ENCODE results near the gene OSTF1. TPM values are rescaled to one million over a fixed set of nuclear protein-coding genes. Genes with fewer than 3 reads are reported as not detected.

Gene OSTF1
- total and polyA plus RNA-seq, 2 experiments from 2014 or later, result 15.6 to 24.0 TPM

DNA sequence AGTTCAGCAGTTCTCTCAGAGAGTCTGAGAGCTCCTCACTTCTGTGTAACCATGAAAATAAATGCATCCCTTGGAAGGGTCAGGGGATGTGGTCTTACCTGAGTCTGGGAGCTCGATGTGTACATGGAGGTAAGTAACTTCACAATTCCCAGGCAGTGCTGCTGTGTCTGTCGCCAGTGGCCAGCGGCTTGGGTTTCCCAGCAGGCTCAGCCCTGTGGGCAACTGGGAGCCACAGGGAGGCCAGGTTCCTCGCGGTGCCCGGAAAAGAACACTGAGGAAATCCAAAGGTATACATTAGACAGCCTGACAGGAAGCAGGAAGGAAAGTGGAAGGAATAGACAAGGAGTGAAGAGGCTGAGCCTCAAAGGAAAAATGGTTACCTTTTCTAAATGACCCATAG is 62.2 kb downstream of the OSTF1 start:
- H4K20me1 ChIP-seq (replicated peaks; ENCODE audit: insufficient read depth), result no peaks in the 10 kb centered on the region; the same call in 1 of the 2 replicates
- no peak overlapping the region for H3K4me2 ChIP-seq
- H3K27me3 Mint-ChIP-seq (ENCODE audit: insufficient read depth, low read depth, poor library complexity), result peaks cover 4% of the 10 kb centered on the region
- H2AFZ ChIP-seq, result no peak overlapping the region
- no peak overlapping the region for H3K4me3 ChIP-seq
- H3K79me2 ChIP-seq (replicated peaks; ENCODE audit: insufficient read depth), result no peaks in the 10 kb centered on the region
- no peaks in the 10 kb centered on the region for H3F3A ChIP-seq (replicated peaks; ENCODE audit: low read depth)
- no peak overlapping the region for H3K27ac ChIP-seq (ENCODE audit: low read depth)
- H3K4me3 Mint-ChIP-seq, result no peak overlapping the region
- no peaks in the 10 kb centered on the region for H3K36me3 Mint-ChIP-seq (ENCODE audit: low read depth)
- H3K36me3 ChIP-seq (ENCODE audit: insufficient read depth), result no peaks in the 10 kb centered on the region
- H3K27ac Mint-ChIP-seq, result no peak overlapping the region
- DNase-seq (ENCODE audit: low spot score), result no peak
- no peaks in the 10 kb centered on the region for H3K9me2 ChIP-seq (ENCODE audit: insufficient read depth)
- no peak for ATAC-seq
- H3K4me1 Mint-ChIP-seq, result peaks cover 3% of the 10 kb centered on the region; the same call in 1 of the 3 replicates
- no peaks in the 10 kb centered on the region for H3K27me3 ChIP-seq (ENCODE audit: insufficient read depth)
- H3K4me1 ChIP-seq (ENCODE audit: insufficient read depth), result no peaks in the 10 kb centered on the region
- TF ChIP-seq REST (IDR thresholded peaks at IDR 0.05; ENCODE audit: unreplicated experiment) (no peak), POLR2AphosphoS5 (IDR thresholded peaks at IDR 0.05; ENCODE audit: low read depth) (no peak), CREB1 (CRISPR knock-in tag; IDR thresholded peaks at IDR 0.05; ENCODE audit: low read depth) (no peak), NANOG (IDR thresholded peaks at IDR 0.05; ENCODE audit: borderline replicate concordance) (no peak), ZNF331 (CRISPR knock-in tag; IDR thresholded peaks at IDR 0.05; ENCODE audit: low read depth) (no peak), EZH2 (IDR thresholded peaks at IDR 0.05; ENCODE audit: low read depth, unreplicated experiment) (no peak), EZH2phosphoT487 (IDR thresholded peaks at IDR 0.05; ENCODE audit: unreplicated experiment) (no peak), CTCF (conservative IDR thresholded peaks at IDR 0.05; ENCODE audit: low read depth in 2 of 2) (no peak), JUNB (IDR thresholded peaks at IDR 0.05; ENCODE audit: unreplicated experiment) (no peak), ZNF114 (CRISPR knock-in tag; IDR thresholded peaks at IDR 0.05) (no peak), ETS1 (IDR thresholded peaks at IDR 0.05) (no peak), STAT1 (IDR thresholded peaks at IDR 0.05; ENCODE audit: unreplicated experiment) (no peak)
- TF ChIP-seq, protein P1, sequence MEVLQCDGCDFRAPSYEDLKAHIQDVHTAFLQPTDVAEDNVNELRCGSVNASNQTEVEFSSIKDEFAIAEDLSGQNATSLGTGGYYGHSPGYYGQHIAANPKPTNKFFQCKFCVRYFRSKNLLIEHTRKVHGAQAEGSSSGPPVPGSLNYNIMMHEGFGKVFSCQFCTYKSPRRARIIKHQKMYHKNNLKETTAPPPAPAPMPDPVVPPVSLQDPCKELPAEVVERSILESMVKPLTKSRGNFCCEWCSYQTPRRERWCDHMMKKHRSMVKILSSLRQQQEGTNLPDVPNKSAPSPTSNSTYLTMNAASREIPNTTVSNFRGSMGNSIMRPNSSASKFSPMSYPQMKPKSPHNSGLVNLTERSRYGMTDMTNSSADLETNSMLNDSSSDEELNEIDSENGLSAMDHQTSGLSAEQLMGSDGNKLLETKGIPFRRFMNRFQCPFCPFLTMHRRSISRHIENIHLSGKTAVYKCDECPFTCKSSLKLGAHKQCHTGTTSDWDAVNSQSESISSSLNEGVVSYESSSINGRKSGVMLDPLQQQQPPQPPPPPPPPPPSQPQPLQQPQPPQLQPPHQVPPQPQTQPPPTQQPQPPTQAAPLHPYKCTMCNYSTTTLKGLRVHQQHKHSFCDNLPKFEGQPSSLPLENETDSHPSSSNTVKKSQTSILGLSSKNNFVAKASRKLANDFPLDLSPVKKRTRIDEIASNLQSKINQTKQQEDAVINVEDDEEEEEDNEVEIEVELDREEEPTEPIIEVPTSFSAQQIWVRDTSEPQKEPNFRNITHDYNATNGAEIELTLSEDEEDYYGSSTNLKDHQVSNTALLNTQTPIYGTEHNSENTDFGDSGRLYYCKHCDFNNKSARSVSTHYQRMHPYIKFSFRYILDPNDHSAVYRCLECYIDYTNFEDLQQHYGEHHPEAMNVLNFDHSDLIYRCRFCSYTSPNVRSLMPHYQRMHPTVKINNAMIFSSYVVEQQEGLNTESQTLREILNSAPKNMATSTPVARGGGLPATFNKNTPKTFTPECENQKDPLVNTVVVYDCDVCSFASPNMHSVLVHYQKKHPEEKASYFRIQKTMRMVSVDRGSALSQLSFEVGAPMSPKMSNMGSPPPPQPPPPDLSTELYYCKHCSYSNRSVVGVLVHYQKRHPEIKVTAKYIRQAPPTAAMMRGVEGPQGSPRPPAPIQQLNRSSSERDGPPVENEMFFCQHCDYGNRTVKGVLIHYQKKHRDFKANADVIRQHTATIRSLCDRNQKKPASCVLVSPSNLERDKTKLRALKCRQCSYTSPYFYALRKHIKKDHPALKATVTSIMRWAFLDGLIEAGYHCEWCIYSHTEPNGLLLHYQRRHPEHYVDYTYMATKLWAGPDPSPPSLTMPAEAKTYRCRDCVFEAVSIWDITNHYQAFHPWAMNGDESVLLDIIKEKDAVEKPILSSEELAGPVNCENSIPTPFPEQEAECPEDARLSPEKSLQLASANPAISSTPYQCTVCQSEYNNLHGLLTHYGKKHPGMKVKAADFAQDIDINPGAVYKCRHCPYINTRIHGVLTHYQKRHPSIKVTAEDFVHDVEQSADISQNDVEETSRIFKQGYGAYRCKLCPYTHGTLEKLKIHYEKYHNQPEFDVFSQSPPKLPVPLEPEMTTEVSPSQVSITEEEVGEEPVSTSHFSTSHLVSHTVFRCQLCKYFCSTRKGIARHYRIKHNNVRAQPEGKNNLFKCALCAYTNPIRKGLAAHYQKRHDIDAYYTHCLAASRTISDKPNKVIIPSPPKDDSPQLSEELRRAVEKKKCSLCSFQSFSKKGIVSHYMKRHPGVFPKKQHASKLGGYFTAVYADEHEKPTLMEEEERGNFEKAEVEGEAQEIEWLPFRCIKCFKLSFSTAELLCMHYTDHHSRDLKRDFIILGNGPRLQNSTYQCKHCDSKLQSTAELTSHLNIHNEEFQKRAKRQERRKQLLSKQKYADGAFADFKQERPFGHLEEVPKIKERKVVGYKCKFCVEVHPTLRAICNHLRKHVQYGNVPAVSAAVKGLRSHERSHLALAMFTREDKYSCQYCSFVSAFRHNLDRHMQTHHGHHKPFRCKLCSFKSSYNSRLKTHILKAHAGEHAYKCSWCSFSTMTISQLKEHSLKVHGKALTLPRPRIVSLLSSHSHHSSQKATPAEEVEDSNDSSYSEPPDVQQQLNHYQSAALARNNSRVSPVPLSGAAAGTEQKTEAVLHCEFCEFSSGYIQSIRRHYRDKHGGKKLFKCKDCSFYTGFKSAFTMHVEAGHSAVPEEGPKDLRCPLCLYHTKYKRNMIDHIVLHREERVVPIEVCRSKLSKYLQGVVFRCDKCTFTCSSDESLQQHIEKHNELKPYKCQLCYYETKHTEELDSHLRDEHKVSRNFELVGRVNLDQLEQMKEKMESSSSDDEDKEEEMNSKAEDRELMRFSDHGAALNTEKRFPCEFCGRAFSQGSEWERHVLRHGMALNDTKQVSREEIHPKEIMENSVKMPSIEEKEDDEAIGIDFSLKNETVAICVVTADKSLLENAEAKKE (CRISPR knock-in tag; IDR thresholded peaks at IDR 0.05), result no peak
- H3K9me3 Mint-ChIP-seq, result no peaks in the 10 kb centered on the region
